Measurements from ENCODE around the gene MCU.
"Not testable (repeated sequence)": the region's sequence is repeated elsewhere in the genome, so short reads cannot be mapped to it uniquely, and the experiment has no call there.

Gene MCU

DNA sequence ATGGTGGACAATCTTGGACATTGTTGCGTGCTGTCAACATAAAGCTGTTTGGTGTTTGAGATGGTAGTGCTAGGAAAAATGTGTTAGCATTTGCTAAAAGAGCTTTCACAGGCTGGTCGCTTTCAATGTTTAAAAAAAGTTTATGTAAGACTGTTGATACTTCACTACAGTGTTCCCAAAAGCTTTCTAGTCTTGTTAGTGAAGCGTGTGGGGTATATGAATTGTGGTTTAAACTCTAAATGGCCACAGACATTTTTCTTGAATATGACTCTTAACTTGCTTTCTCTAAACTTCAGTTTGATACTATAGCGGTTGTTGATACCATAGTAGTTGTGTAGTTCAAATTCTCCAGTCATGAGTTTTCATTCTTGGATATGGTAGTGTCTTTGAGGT, 44.9 kb downstream of the MCU start:
- H3K4me1 ChIP-seq (ENCODE audit: low read depth, poor library complexity, severe bottlenecking): peaks cover 3% of the 10 kb centered on the region
- H3K79me2 ChIP-seq (ENCODE audit: insufficient read depth, low read depth): no peaks in the 10 kb centered on the region
- no peaks in the 10 kb centered on the region for H3K36me3 ChIP-seq (ENCODE audit: insufficient read depth)
- no peaks in the 10 kb centered on the region for H4K20me1 ChIP-seq (ENCODE audit: insufficient read depth)
- no peak overlapping the region for H3K27ac ChIP-seq
- TF ChIP-seq, protein P1, sequence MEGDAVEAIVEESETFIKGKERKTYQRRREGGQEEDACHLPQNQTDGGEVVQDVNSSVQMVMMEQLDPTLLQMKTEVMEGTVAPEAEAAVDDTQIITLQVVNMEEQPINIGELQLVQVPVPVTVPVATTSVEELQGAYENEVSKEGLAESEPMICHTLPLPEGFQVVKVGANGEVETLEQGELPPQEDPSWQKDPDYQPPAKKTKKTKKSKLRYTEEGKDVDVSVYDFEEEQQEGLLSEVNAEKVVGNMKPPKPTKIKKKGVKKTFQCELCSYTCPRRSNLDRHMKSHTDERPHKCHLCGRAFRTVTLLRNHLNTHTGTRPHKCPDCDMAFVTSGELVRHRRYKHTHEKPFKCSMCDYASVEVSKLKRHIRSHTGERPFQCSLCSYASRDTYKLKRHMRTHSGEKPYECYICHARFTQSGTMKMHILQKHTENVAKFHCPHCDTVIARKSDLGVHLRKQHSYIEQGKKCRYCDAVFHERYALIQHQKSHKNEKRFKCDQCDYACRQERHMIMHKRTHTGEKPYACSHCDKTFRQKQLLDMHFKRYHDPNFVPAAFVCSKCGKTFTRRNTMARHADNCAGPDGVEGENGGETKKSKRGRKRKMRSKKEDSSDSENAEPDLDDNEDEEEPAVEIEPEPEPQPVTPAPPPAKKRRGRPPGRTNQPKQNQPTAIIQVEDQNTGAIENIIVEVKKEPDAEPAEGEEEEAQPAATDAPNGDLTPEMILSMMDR (conservative IDR thresholded peaks at IDR 0.05; ENCODE audit: low read depth, low read length): no peak
- no peak overlapping the region for H2AFZ ChIP-seq (ENCODE audit: low read depth)
- no peak overlapping the region for H3K9ac ChIP-seq
- no peak overlapping the region for H3K4me2 ChIP-seq
- H3K4me3 ChIP-seq (IDR thresholded peaks at IDR 0.05; ENCODE audit: insufficient read depth, low read depth, low read length): no peak overlapping the region
- no peaks in the 10 kb centered on the region for H3K27me3 ChIP-seq (ENCODE audit: insufficient read depth, low read depth)

DNA sequence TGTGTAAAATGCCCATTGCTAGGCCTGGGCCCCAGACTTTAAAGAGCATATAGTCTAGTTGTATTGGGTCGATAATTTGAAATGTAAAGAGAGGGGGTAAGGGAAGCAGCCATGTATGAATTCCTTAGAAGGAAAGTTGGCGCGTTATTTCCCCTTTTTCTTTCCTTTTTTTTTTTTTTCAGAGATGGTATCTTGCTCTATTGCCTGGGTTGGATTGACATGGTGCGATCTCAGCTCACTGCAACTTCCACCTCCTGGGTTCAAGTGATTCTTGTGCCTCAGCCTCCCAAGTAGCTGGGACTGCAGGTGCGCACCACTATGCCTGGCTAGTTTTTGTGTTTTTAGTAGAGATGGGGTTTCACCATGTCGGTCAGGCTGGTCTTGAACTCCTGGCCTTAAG, 45.4 kb downstream of the MCU start:
- not testable (repeated sequence) for H4K20me1 ChIP-seq (ENCODE audit: insufficient read depth); H3K79me2 ChIP-seq (ENCODE audit: insufficient read depth, low read depth); H3K4me3 ChIP-seq (IDR thresholded peaks at IDR 0.05; ENCODE audit: insufficient read depth, low read depth, low read length); H2AFZ ChIP-seq (ENCODE audit: low read depth); H3K9ac ChIP-seq; H3K4me1 ChIP-seq (ENCODE audit: low read depth, poor library complexity, severe bottlenecking); H3K36me3 ChIP-seq (ENCODE audit: insufficient read depth); H3K27ac ChIP-seq; H3K4me2 ChIP-seq; H3K27me3 ChIP-seq (ENCODE audit: insufficient read depth, low read depth)

DNA sequence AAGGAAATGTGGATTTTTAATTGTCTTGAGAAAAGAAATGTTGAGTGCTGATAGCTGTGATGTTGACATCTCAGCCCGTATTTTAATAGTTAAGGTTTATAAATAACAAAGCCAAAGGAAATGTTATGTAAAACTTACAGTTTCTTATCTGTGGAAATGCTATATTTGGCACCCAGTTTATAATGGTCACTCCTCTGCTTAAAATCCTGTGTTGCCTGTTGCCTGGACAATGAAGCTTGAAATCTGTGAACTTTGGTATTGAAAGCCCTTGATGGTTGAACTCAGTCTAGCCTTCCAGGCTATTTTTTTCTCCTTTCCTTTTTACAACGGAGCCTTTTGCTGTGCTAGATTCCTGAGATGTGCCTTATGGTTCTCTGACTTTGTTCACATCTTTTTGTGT, 46.5 kb downstream of the MCU start:
- H4K20me1 ChIP-seq (ENCODE audit: insufficient read depth): no peaks in the 10 kb centered on the region
- H3K4me1 ChIP-seq (ENCODE audit: low read depth, poor library complexity, severe bottlenecking): no peaks in the 10 kb centered on the region
- H2AFZ ChIP-seq (ENCODE audit: low read depth): no peak overlapping the region
- H3K9ac ChIP-seq: no peak overlapping the region
- H3K36me3 ChIP-seq (ENCODE audit: insufficient read depth): no peaks in the 10 kb centered on the region
- H3K27me3 ChIP-seq (ENCODE audit: insufficient read depth, low read depth): no peaks in the 10 kb centered on the region
- H3K27ac ChIP-seq: no peak overlapping the region
- TF ChIP-seq, protein P1 (conservative IDR thresholded peaks at IDR 0.05; ENCODE audit: low read depth, low read length): no peak
- no peaks in the 10 kb centered on the region for H3K79me2 ChIP-seq (ENCODE audit: insufficient read depth, low read depth)
- H3K4me3 ChIP-seq (IDR thresholded peaks at IDR 0.05; ENCODE audit: insufficient read depth, low read depth, low read length): no peak overlapping the region
- H3K4me2 ChIP-seq: no peak overlapping the region

DNA sequence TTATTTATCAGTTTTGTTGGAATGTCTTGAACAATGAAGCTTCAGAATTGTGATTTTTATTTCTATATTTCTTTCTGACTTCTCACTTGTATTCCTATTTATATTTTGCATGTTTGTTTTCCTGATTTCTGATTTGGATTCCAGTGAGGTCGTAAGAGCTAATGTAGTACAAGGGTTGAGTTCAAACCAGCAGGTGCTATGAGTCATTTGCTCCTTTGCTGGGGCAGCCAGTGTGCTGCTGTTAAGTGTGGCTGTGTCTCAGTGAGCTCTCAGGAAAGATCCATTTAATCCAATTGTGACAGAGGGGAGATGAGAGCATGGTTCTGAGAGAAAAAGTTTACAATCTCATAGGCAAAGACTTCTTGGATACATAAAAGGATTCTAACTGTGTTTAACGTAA, 48.6 kb downstream of the MCU start:
- H3K79me2 ChIP-seq (ENCODE audit: insufficient read depth, low read depth): no peaks in the 10 kb centered on the region
- no peak overlapping the region for H3K4me2 ChIP-seq
- H3K36me3 ChIP-seq (ENCODE audit: insufficient read depth): no peaks in the 10 kb centered on the region

DNA sequence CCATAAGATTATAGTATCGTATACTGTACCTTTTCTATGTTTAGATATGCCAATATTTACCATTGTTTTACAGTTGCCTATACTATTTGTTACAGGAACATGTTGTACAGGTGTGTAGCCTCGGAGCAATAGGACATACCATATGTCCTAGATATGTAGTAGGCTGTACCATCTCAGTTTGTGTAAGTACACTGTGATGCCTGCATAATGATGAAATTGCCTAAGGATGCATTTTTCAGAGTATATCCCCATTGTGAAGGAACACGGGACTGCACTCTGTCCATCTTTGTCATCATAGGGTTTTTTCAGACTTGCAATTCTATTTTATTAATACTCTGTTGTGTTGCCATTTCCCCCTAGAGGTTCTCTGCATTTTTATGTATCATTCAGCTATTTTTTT, 50.1 kb downstream of the MCU start:
- TF ChIP-seq, protein P1 (conservative IDR thresholded peaks at IDR 0.05; ENCODE audit: low read depth, low read length): no peak
- Histone ChIP-seq H3K9ac (no peak overlapping the region), H4K20me1 (ENCODE audit: insufficient read depth) (no peaks in the 10 kb centered on the region), H3K4me1 (ENCODE audit: low read depth, poor library complexity, severe bottlenecking) (no peaks in the 10 kb centered on the region), H2AFZ (ENCODE audit: low read depth) (no peak overlapping the region), H3K27me3 (ENCODE audit: insufficient read depth, low read depth) (no peaks in the 10 kb centered on the region), H3K27ac (no peak overlapping the region), H3K36me3 (ENCODE audit: insufficient read depth) (no peaks in the 10 kb centered on the region), H3K4me3 (IDR thresholded peaks at IDR 0.05; ENCODE audit: insufficient read depth, low read depth, low read length) (no peak overlapping the region), H3K4me2 (no peak overlapping the region), H3K79me2 (ENCODE audit: insufficient read depth, low read depth) (no peaks in the 10 kb centered on the region)

More for the DNA sequence above, 48.6 kb downstream of the MCU start:
- no peak overlapping the region for H3K9ac ChIP-seq
- H3K27me3 ChIP-seq (ENCODE audit: insufficient read depth, low read depth): no peaks in the 10 kb centered on the region
- H3K4me3 ChIP-seq (IDR thresholded peaks at IDR 0.05; ENCODE audit: insufficient read depth, low read depth, low read length): no peak overlapping the region
- H2AFZ ChIP-seq (ENCODE audit: low read depth): no peak overlapping the region
- H3K4me1 ChIP-seq (ENCODE audit: low read depth, poor library complexity, severe bottlenecking): no peaks in the 10 kb centered on the region
- H3K27ac ChIP-seq: no peak overlapping the region
- no peaks in the 10 kb centered on the region for H4K20me1 ChIP-seq (ENCODE audit: insufficient read depth)
- TF ChIP-seq, protein P1 (conservative IDR thresholded peaks at IDR 0.05; ENCODE audit: low read depth, low read length): no peak

All from KMS-11 (cell line).